ENCODE measurements around the gene TULP1. TPM values are rescaled to one million over a fixed set of nuclear protein-coding genes. Genes with fewer than 3 reads are reported as not detected.
A peak's percentile ranks its signal among the peaks of the same experiment; 100 is the strongest.

Gene TULP1
- total and polyA plus RNA-seq, 4 donors = 3.3 TPM; not detected in 3

DNA sequence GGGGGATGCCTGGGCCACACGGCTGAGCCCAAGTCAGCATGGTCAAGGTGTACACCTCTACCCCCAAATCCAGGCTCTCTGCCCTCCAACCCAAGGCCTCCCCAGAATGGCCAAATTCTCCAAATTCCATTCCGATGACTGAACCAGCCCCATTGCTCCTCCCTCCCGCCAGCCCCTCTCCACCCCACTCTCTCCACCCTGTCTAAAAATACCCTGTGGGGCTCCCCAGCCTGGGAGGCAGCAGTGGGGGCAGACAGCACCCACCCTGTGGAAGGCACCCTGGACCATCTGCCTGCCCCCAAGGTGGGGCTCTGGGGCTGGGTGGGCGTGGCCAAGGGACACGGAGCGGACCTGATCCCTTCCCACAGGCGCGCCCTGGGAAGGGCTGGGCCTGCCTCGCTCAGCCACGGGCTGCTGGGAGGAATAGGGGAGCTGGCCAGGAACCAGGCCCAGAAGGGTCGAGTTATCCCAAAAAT, 27.3 kb downstream of the TULP1 start:
- Histone ChIP-seq H3K9me3 (ENCODE audit: control insufficient read depth, low read length) (no peaks in the 10 kb centered on the region), H3K27me3 (ENCODE audit: control insufficient read depth in 1 of 2, insufficient read depth in 2 of 2, low read length in 1 of 2) (no peaks in the 10 kb centered on the region), H3K4me3 (ENCODE audit: low read length in 2 of 2) (no peak overlapping the region), H3K4me1 (ENCODE audit: control insufficient read depth in 1 of 2, insufficient read depth in 2 of 2, low read length in 2 of 2) (peaks cover 0 to 3% of the 10 kb centered on the region in 2 donors), H3K36me3 (ENCODE audit: control insufficient read depth in 1 of 2, insufficient read depth in 2 of 2, low read length in 1 of 2) (no peaks in the 10 kb centered on the region), H3K27ac (ENCODE audit: low read depth in 1 of 2, low read length in 2 of 2) (peak overlapping the region; percentile 46 to 79)
- intact Hi-C loops (cut with DNase I) = no loop called here
- DNase-seq = peak; percentile 59 to 83
- ATAC-seq (ENCODE audit: low FRiP score) = peak; percentile 53
- WGBS, 2 donors = 14 to 22% methylated on average over 11 of the region's 11 CpGs

DNA sequence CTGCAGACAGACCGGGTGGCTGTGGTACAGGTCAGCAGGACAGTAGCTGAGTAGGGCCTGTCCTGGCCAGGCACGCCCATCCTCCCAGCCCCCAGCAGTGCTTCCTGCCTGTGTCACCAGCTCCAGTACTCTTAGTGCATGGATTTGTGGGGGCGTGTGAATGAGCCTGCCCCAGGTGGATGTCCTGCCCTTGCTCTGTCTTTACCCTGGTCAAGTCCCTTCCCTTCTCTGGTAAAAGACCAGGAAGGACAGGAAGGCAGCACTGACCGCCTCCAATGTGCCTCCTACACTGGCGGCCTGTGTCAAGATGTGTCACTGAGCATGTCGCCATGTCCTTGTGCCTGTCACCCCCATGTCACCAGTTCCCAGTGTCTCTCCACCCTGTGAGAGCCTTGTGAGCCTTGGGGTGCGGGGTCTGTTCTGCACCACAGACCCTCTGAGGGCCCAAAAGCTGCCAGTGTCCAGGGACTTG, 27.7 kb downstream of the TULP1 start:
- ATAC-seq (ENCODE audit: low FRiP score) = no peak
- WGBS, 2 donors = 80 to 87% methylated on average over 7 of the region's 7 CpGs
- intact Hi-C loops (cut with DNase I) = no loop called here
- Histone ChIP-seq H3K4me3 (ENCODE audit: low read length in 2 of 2) (no peak overlapping the region), H3K4me1 (ENCODE audit: control insufficient read depth in 1 of 2, insufficient read depth in 2 of 2, low read length in 2 of 2) (peaks cover 0 to 3% of the 10 kb centered on the region in 2 donors), H3K27me3 (ENCODE audit: control insufficient read depth in 1 of 2, insufficient read depth in 2 of 2, low read length in 1 of 2) (no peaks in the 10 kb centered on the region), H3K36me3 (ENCODE audit: control insufficient read depth in 1 of 2, insufficient read depth in 2 of 2, low read length in 1 of 2) (no peaks in the 10 kb centered on the region), H3K9me3 (ENCODE audit: control insufficient read depth, low read length) (no peaks in the 10 kb centered on the region), H3K27ac (ENCODE audit: low read depth in 1 of 2, low read length in 2 of 2) (peak overlapping the region; percentile 46 to 79)
- peak; percentile 46 to 72 for DNase-seq

DNA sequence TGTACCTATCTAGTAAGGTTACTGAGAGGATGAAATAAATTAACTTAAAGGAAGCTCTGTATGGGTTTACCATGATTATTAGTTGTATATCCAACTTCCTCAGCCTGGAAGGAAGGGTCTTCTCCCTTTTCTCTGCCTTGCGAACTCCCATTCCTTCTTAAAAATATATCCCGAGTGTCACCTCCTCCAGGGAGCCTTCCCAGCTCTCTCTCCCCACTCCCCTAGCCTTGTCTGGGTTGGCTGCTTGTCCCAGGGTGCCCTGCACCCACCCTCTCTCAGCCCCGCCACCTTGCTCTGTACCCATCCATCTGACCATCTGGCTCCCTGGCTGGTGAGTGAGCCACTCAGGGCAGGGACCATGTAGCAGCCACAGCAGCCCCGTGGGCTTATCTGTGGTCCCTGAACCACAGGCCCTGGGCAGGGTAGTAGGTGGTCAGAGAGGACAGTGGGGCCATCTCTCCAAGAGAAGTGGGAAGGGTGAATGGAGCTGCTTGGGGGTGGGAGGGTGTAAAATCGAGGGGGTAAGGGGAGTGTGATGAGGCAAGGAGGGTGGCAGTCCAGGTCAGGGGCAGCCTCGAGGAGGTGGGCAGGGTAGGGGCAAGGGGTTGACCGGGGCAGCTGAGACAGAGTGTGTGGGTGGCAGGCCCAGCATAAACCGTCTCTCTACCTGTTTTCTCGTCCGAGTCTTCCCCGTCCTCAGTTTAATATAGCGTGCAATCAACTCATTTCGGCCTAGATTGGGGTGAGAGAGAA, 28.6 kb downstream of the TULP1 start:
- H3K4me3 ChIP-seq (ENCODE audit: low read length in 2 of 2) = no peak overlapping the region
- intact Hi-C loops (cut with DNase I) = no loop called here
- H3K36me3 ChIP-seq (ENCODE audit: control insufficient read depth in 1 of 2, insufficient read depth in 2 of 2, low read length in 1 of 2) = peaks cover 2 to 3% of the 10 kb centered on the region in 2 donors
- no peak for ATAC-seq (ENCODE audit: low FRiP score)
- 86 to 87% methylated on average over 13 of the region's 13 CpGs for WGBS, 2 donors
- H3K27me3 ChIP-seq (ENCODE audit: control insufficient read depth in 1 of 2, insufficient read depth in 2 of 2, low read length in 1 of 2) = no peaks in the 10 kb centered on the region
- no peaks in the 10 kb centered on the region for H3K9me3 ChIP-seq (ENCODE audit: control insufficient read depth, low read length)
- DNase-seq = peak in 1 of 2 donors; percentile 19
- H3K27ac ChIP-seq (ENCODE audit: low read depth in 1 of 2, low read length in 2 of 2) = no peak overlapping the region
- H3K4me1 ChIP-seq (ENCODE audit: control insufficient read depth in 1 of 2, insufficient read depth in 2 of 2, low read length in 2 of 2) = peaks cover 0 to 3% of the 10 kb centered on the region in 2 donors

DNA sequence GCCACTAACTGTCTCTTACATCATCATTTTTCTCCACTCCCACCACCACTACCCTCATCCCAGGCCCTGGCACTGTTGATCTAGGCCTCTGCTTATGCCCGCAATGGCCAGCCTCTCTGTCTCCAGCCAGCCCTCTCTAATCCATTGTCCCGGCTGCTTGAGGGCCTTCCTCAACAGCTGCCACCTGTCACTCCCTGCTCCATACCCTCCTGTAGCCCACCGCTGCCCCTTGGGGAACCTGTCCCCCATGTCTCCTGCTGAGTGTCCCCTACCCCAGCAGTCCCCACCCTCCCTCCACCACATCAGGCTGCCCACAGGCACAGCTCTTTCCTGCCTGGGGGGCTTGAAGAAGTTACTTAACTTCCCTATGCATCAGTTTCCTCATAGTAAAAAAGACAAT, 29.2 kb downstream of the TULP1 start:
- H3K27me3 ChIP-seq (ENCODE audit: control insufficient read depth in 1 of 2, insufficient read depth in 2 of 2, low read length in 1 of 2) = no peaks in the 10 kb centered on the region
- no peak overlapping the region for H3K4me3 ChIP-seq (ENCODE audit: low read length in 2 of 2)
- peaks cover 2 to 3% of the 10 kb centered on the region in 2 donors for H3K36me3 ChIP-seq (ENCODE audit: control insufficient read depth in 1 of 2, insufficient read depth in 2 of 2, low read length in 1 of 2)
- DNase-seq = peak in 1 of 2 donors; percentile 44
- no peak for ATAC-seq (ENCODE audit: low FRiP score)
- H3K4me1 ChIP-seq (ENCODE audit: control insufficient read depth in 1 of 2, insufficient read depth in 2 of 2, low read length in 2 of 2) = peaks cover 0 to 3% of the 10 kb centered on the region in 2 donors
- intact Hi-C loops (cut with DNase I) = no loop called here
- 83 to 89% methylated on average over 3 of the region's 3 CpGs for WGBS, 2 donors
- H3K9me3 ChIP-seq (ENCODE audit: control insufficient read depth, low read length) = no peaks in the 10 kb centered on the region
- H3K27ac ChIP-seq (ENCODE audit: low read depth in 1 of 2, low read length in 2 of 2) = no peak overlapping the region

DNA sequence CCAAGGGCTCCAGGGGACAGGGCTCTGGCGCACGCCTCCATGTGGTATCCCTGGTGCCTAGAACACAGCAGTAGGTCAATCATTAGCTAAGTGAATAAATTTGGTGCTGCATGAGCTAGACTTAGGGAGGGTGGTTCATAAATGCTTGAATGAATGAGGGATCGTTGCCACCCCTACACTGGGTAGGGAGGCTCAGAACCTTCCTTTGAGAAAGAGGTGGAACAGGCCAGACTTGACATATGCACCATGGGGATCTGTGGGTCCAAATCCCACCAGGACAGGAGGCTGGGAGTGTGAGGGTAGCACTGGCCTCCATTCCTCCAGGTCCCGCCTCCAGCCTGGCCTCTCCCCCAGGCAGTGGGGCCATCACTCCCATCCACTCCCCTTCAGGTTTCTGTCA, 29.6 kb downstream of the TULP1 start:
- Histone ChIP-seq H3K36me3 (ENCODE audit: control insufficient read depth in 1 of 2, insufficient read depth in 2 of 2, low read length in 1 of 2) (peaks cover 6 to 7% of the 10 kb centered on the region in 2 donors), H3K4me1 (ENCODE audit: control insufficient read depth in 1 of 2, insufficient read depth in 2 of 2, low read length in 2 of 2) (peaks cover 0 to 3% of the 10 kb centered on the region in 2 donors), H3K27me3 (ENCODE audit: control insufficient read depth in 1 of 2, insufficient read depth in 2 of 2, low read length in 1 of 2) (no peaks in the 10 kb centered on the region), H3K9me3 (ENCODE audit: control insufficient read depth, low read length) (no peaks in the 10 kb centered on the region), H3K27ac (ENCODE audit: low read depth in 1 of 2, low read length in 2 of 2) (no peak overlapping the region), H3K4me3 (ENCODE audit: low read length in 2 of 2) (no peak overlapping the region)
- ATAC-seq (ENCODE audit: low FRiP score) (no peak), DNase-seq (no peak)
- intact Hi-C loops (cut with DNase I) = no loop called here
- WGBS, 2 donors = 95 to 96% methylated on average over 4 of the region's 4 CpGs

DNA sequence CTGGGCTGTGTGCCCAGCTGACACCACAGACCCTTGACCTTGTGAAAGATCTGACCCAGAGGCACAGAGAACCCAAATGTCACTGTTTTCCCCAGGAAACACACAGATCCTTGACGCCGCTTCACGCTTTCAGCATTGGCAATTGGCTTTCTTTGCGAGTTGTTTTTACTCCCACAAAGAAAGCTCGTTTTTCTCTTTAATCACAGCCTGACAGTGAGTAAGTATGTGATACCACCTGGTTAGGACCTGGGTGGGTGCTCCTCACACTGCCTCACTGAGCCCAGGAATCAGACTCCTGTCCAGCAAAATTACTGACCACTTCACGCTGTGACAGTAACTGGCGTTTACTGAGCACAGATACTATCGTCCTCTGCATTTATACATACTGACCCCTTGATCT, 31.5 kb downstream of the TULP1 start:
- WGBS, 2 donors = 87 to 88% methylated on average over 8 of the region's 8 CpGs
- H3K4me1 ChIP-seq (ENCODE audit: control insufficient read depth in 1 of 2, insufficient read depth in 2 of 2, low read length in 2 of 2) = peaks cover 0 to 3% of the 10 kb centered on the region in 2 donors
- ATAC-seq (ENCODE audit: low FRiP score) = no peak
- intact Hi-C loops (cut with DNase I) = no loop called here
- DNase-seq = no peak
- no peaks in the 10 kb centered on the region for H3K9me3 ChIP-seq (ENCODE audit: control insufficient read depth, low read length)
- H3K27ac ChIP-seq (ENCODE audit: low read depth in 1 of 2, low read length in 2 of 2) = no peak overlapping the region
- no peak overlapping the region for H3K4me3 ChIP-seq (ENCODE audit: low read length in 2 of 2)
- no peaks in the 10 kb centered on the region for H3K27me3 ChIP-seq (ENCODE audit: control insufficient read depth in 1 of 2, insufficient read depth in 2 of 2, low read length in 1 of 2)
- H3K36me3 ChIP-seq (ENCODE audit: control insufficient read depth in 1 of 2, insufficient read depth in 2 of 2, low read length in 1 of 2) = peaks cover 7% of the 10 kb centered on the region in 2 donors

DNA sequence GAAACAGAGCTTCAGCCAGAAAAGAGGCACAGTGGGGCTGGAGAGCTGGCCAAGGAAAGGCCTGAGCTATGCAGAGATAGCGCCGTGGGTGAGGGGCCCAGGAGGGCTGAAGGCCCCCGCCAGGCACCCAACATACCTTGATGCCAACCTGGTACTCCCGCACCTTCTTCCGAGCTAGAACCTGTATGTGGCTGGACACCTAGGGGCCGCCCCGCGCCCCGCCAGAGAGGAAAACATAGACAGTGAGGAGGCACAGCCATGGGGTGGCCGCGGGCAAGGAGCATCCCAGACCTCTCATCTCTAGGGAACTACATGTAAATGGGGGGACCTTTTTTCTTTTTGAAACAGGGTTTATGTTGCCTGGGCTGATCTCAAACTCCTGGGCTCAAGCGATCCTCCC, 32.5 kb downstream of the TULP1 start:
- ATAC-seq (ENCODE audit: low FRiP score) (no peak), DNase-seq (no peak)
- intact Hi-C loops (cut with DNase I) = no loop called here
- H3K4me3 ChIP-seq (ENCODE audit: low read length in 2 of 2) = no peak overlapping the region
- no peaks in the 10 kb centered on the region for H3K9me3 ChIP-seq (ENCODE audit: control insufficient read depth, low read length)
- H3K27me3 ChIP-seq (ENCODE audit: control insufficient read depth in 1 of 2, insufficient read depth in 2 of 2, low read length in 1 of 2) = no peaks in the 10 kb centered on the region
- peaks cover 7% of the 10 kb centered on the region in 2 donors for H3K36me3 ChIP-seq (ENCODE audit: control insufficient read depth in 1 of 2, insufficient read depth in 2 of 2, low read length in 1 of 2)
- 94 to 95% methylated on average over 12 of the region's 12 CpGs for WGBS, 2 donors
- no peak overlapping the region for H3K27ac ChIP-seq (ENCODE audit: low read depth in 1 of 2, low read length in 2 of 2)
- H3K4me1 ChIP-seq (ENCODE audit: control insufficient read depth in 1 of 2, insufficient read depth in 2 of 2, low read length in 2 of 2) = no peaks in the 10 kb centered on the region

DNA sequence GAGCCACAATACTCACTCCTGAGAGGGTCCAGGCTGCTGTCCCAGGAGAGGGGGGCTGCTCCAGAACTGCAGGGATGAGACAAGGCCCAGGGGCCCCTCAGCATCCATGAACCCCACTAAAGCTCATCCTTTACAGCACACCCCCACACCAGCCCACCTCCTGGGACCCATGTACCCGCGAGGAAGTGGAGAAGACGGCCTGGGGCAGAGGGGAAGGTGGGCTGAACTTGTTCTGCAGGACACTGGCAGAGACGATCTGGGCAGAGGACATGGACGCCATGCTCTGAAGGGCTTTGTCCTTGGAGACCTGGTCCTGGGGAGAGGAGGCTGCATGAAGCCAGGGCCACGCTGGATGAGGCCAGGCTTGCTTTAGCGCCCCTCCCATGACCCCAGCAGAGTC, 34.4 kb downstream of the TULP1 start:
- WGBS, 2 donors = 94 to 97% methylated on average over 7 of the region's 7 CpGs
- intact Hi-C loops (cut with DNase I) = no loop called here
- no peaks in the 10 kb centered on the region for H3K27me3 ChIP-seq (ENCODE audit: control insufficient read depth in 1 of 2, insufficient read depth in 2 of 2, low read length in 1 of 2)
- H3K4me1 ChIP-seq (ENCODE audit: control insufficient read depth in 1 of 2, insufficient read depth in 2 of 2, low read length in 2 of 2) = no peaks in the 10 kb centered on the region
- no peak overlapping the region for H3K27ac ChIP-seq (ENCODE audit: low read depth in 1 of 2, low read length in 2 of 2)
- H3K9me3 ChIP-seq (ENCODE audit: control insufficient read depth, low read length) = no peaks in the 10 kb centered on the region
- DNase-seq = no peak
- H3K36me3 ChIP-seq (ENCODE audit: control insufficient read depth in 1 of 2, insufficient read depth in 2 of 2, low read length in 1 of 2) = peaks cover 7 to 12% of the 10 kb centered on the region in 2 donors
- no peak overlapping the region for H3K4me3 ChIP-seq (ENCODE audit: low read length in 2 of 2)
- no peak for ATAC-seq (ENCODE audit: low FRiP score)

All from aorta (tissue), 5 donors.